Activated CD4-positive, alpha-beta T cell treated with anti-CD3 and anti-CD28 coated beads for 36 hours (primary cell): ENCODE measurements around the gene NDNF. TPM values are rescaled to one million over a fixed set of nuclear protein-coding genes. Genes with fewer than 3 reads are reported as not detected.

Source experiments
- ATAC-seq: fragments of 200-7000 bp; cut with Tn5 transposase; one replicate; pipeline ENCODE4 v1.10.0; 2021; ENCODE audit warnings: mild to moderate bottlenecking, moderate library complexity
- CTCF ChIA-PET: fragments of 350-600 bp; sonication (Branson Sonifier 250); formaldehyde crosslinking; loops from one replicate; lab custom pipeline; 2021; ENCODE audit warnings: antibody characterized with exemption; lab: Charles Lee
- POLR2A ChIA-PET: fragments of 350-600 bp; sonication (Branson Sonifier 250); formaldehyde crosslinking; loops from one replicate; lab custom pipeline; 2021; ENCODE audit warnings: antibody characterized with exemption, inconsistent platforms; lab: Charles Lee
- DNase-seq: peaks from one replicate; pipeline ENCODE4 v3.0.0-alpha.2; 2020
- H3K27ac Mint-ChIP-seq: one replicate; pipeline ENCODE4 v1.8.0; 2021; ENCODE audit warnings: mixed read lengths
- H3K27me3 Mint-ChIP-seq: one replicate; pipeline ENCODE4 v1.8.0; 2021; ENCODE audit warnings: mixed read lengths
- H3K36me3 Mint-ChIP-seq: one replicate; pipeline ENCODE4 v1.8.0; 2021; ENCODE audit warnings: low read depth, mixed read lengths
- H3K4me1 Mint-ChIP-seq: one replicate; pipeline ENCODE4 v1.8.0; 2021; ENCODE audit warnings: mixed read lengths
- H3K4me3 Mint-ChIP-seq: one replicate; pipeline ENCODE4 v1.8.0; 2021; ENCODE audit warnings: mild to moderate bottlenecking, moderate library complexity, mixed read lengths
- H3K9me3 Mint-ChIP-seq: one replicate; pipeline ENCODE4 v1.8.0; 2021; ENCODE audit warnings: low read depth, mixed read lengths
- intact Hi-C, 2 experiments: fragments of 100-400 bp; cut with DNase I in 1 of 2; cut with micrococcal nuclease in 1 of 2; formaldehyde crosslinking; loops; one replicate each; pipeline versions ENCODE4 v1.14.2 to v1.15.1; 2022 to 2024; cut with DNase I, micrococcal nuclease
- total RNA-seq, 2 experiments: library from RNA; stranded (reverse); gene quantifications; one replicate each; pipeline ENCODE4 v1.2.3, GENCODE V29; 2021

Gene NDNF
- under 1 TPM; 0.11 to 0.16 TPM for total RNA-seq

- Mint-ChIP-seq H3K27me3 (peaks cover 60% of the 10 kb centered on the region), H3K27ac (no peak within 1 kb of the TSS), H3K36me3 (no peaks in the 10 kb centered on the region), H3K4me3 (peak within 1 kb of the TSS; percentile 73), H3K4me1 (peaks cover 16% of the 10 kb centered on the region), H3K9me3 (no peaks in the 10 kb centered on the region)
- POLR2A ChIA-PET, result no interaction called here
- CTCF ChIA-PET, result interaction anchor here (0.6 to 1.6 kb wide), 3 partner anchors 9 to 39 kb away, joined by 3 to 6 read pairs (median 3); no protein-coding TSS in a partner anchor
- peak; percentile 72 for ATAC-seq
- DNase-seq, result peak; percentile 65
- intact Hi-C loops, result loop anchor here (1.0 to 10.0 kb wide), 3 partner anchors 31 to 1448 kb away; partner anchors contain the start of genes PDE5A (in 1 of the 2) and PRDM5 (in 1 of the 2)
Observed at GRCh38 chr4:121072224-121073003, at the start of gene NDNF. TSS of gene NDNF (minus strand) at chr4:121072535. CDS start at chr4:121045837, 26,698 bp downstream.

GRCh38 chr4:121119715-121120114 lies 47.4 kb upstream of the NDNF start:
- Mint-ChIP-seq H3K27me3 (no peaks in the 10 kb centered on the region), H3K4me1 (peaks cover 14% of the 10 kb centered on the region), H3K4me3 (no peak overlapping the region), H3K27ac (no peak overlapping the region), H3K36me3 (no peaks in the 10 kb centered on the region), H3K9me3 (no peaks in the 10 kb centered on the region)
- ATAC-seq (no peak), DNase-seq (no peak)
- POLR2A ChIA-PET, result interaction anchor here (0.7 kb wide), 1 partner anchor 402 kb away, joined by 4 read pairs; no protein-coding TSS in a partner anchor
- CTCF ChIA-PET, result interaction anchor here (1.3 to 2.4 kb wide), 6 partner anchors 10 to 73 kb away, joined by 3 to 11 read pairs (median 6); no protein-coding TSS in a partner anchor
- intact Hi-C loops, result no loop called here

- Mint-ChIP-seq H3K36me3 (no peaks in the 10 kb centered on the region), H3K27ac (no peak overlapping the region), H3K9me3 (no peaks in the 10 kb centered on the region), H3K4me3 (no peak overlapping the region), H3K27me3 (no peaks in the 10 kb centered on the region), H3K4me1 (peaks cover 22% of the 10 kb centered on the region)
- ATAC-seq, result no peak
- ChIA-PET POLR2A (no interaction called here), CTCF (interaction anchor here (0.6 to 2.4 kb wide), 9 partner anchors 9 to 342 kb away, joined by 3 to 11 read pairs (median 4); no protein-coding TSS in a partner anchor)
- intact Hi-C loops, result no loop called here
- no peak for DNase-seq
Observed at GRCh38 chr4:121118344-121118743, 46.0 kb upstream of the NDNF start.

GRCh38 chr4:121114756-121115155 lies 42.4 kb upstream of the NDNF start:
- DNase-seq (no peak), ATAC-seq (peak; percentile 83)
- H3K27ac Mint-ChIP-seq, result no peak overlapping the region
- intact Hi-C loops, result loop anchor here (1.0 to 5.0 kb wide), 4 partner anchors 17 to 193 kb away; no protein-coding TSS in a partner anchor
- H3K27me3 Mint-ChIP-seq, result no peaks in the 10 kb centered on the region
- no peaks in the 10 kb centered on the region for H3K9me3 Mint-ChIP-seq
- H3K4me3 Mint-ChIP-seq, result no peak overlapping the region
- ChIA-PET CTCF (no interaction called here), POLR2A (no interaction called here)
- no peaks in the 10 kb centered on the region for H3K36me3 Mint-ChIP-seq
- peaks cover 26% of the 10 kb centered on the region for H3K4me1 Mint-ChIP-seq

GRCh38 chr4:121112530-121112929 lies 40.2 kb upstream of the NDNF start:
- Mint-ChIP-seq H3K9me3 (no peaks in the 10 kb centered on the region), H3K36me3 (no peaks in the 10 kb centered on the region), H3K27me3 (no peaks in the 10 kb centered on the region), H3K4me1 (peaks cover 23% of the 10 kb centered on the region), H3K4me3 (no peak overlapping the region), H3K27ac (no peak overlapping the region)
- DNase-seq (no peak), ATAC-seq (no peak)
- CTCF ChIA-PET, result interaction anchor here (0.6 to 1.6 kb wide), 2 partner anchors 9 to 383 kb away, joined by 3 to 4 read pairs; no protein-coding TSS in a partner anchor
- intact Hi-C loops, result loop anchor here in 1 of 2 experiments (5.0 kb wide), 2 partner anchors 40 to 195 kb away; no protein-coding TSS in a partner anchor
- POLR2A ChIA-PET, result no interaction called here

GRCh38 chr4:121108557-121108956 lies 36.2 kb upstream of the NDNF start:
- DNase-seq (no peak), ATAC-seq (no peak)
- no peaks in the 10 kb centered on the region for H3K36me3 Mint-ChIP-seq
- H3K4me3 Mint-ChIP-seq, result no peak overlapping the region
- no peaks in the 10 kb centered on the region for H3K27me3 Mint-ChIP-seq
- H3K9me3 Mint-ChIP-seq, result peaks cover 2% of the 10 kb centered on the region
- no peak overlapping the region for H3K27ac Mint-ChIP-seq
- intact Hi-C loops, result no loop called here
- CTCF ChIA-PET, result interaction anchor here (0.6 to 2.8 kb wide), 2 partner anchors 11 to 952 kb away, joined by 3 to 11 read pairs; no protein-coding TSS in a partner anchor
- POLR2A ChIA-PET, result no interaction called here
- peaks cover 12% of the 10 kb centered on the region for H3K4me1 Mint-ChIP-seq

- H3K27ac Mint-ChIP-seq, result no peak overlapping the region
- peaks cover 2% of the 10 kb centered on the region for H3K9me3 Mint-ChIP-seq
- CTCF ChIA-PET, result no interaction called here
- no peaks in the 10 kb centered on the region for H3K27me3 Mint-ChIP-seq
- no peak overlapping the region for H3K4me3 Mint-ChIP-seq
- H3K36me3 Mint-ChIP-seq, result no peaks in the 10 kb centered on the region
- POLR2A ChIA-PET, result no interaction called here
- no peak for ATAC-seq
- H3K4me1 Mint-ChIP-seq, result peaks cover 8% of the 10 kb centered on the region
- intact Hi-C loops, result no loop called here
- DNase-seq, result no peak
Observed at GRCh38 chr4:121107507-121107906, 35.2 kb upstream of the NDNF start.

- CTCF ChIA-PET, result interaction anchor here (0.6 to 1.5 kb wide), 5 partner anchors 9 to 13 kb away, joined by 3 to 6 read pairs (median 4); no protein-coding TSS in a partner anchor
- no peak overlapping the region for H3K4me3 Mint-ChIP-seq
Observed at GRCh38 chr4:121100093-121100775, 27.9 kb upstream of the NDNF start.

GRCh38 chr4:121098266-121098665 lies 25.9 kb upstream of the NDNF start:
- Mint-ChIP-seq H3K9me3 (no peaks in the 10 kb centered on the region), H3K27ac (no peak overlapping the region), H3K36me3 (no peaks in the 10 kb centered on the region), H3K27me3 (no peaks in the 10 kb centered on the region), H3K4me3 (no peak overlapping the region), H3K4me1 (no peaks in the 10 kb centered on the region)
- DNase-seq (no peak), ATAC-seq (no peak)
- ChIA-PET CTCF (no interaction called here), POLR2A (no interaction called here)
- intact Hi-C loops, result no loop called here

More at GRCh38 chr4:121100093-121100775, 27.9 kb upstream of the NDNF start:
- POLR2A ChIA-PET, result no interaction called here
- Mint-ChIP-seq H3K4me1 (no peaks in the 10 kb centered on the region), H3K9me3 (no peaks in the 10 kb centered on the region), H3K27me3 (no peaks in the 10 kb centered on the region), H3K27ac (no peak overlapping the region), H3K36me3 (no peaks in the 10 kb centered on the region)
- ATAC-seq (no peak), DNase-seq (no peak)
- intact Hi-C loops, result no loop called here

GRCh38 chr4:121096629-121097028 lies 24.3 kb upstream of the NDNF start:
- Mint-ChIP-seq H3K9me3 (no peaks in the 10 kb centered on the region), H3K36me3 (no peaks in the 10 kb centered on the region), H3K27me3 (no peaks in the 10 kb centered on the region), H3K4me3 (no peak overlapping the region), H3K4me1 (no peaks in the 10 kb centered on the region), H3K27ac (no peak overlapping the region)
- intact Hi-C loops, result loop anchor here (1.0 to 2.0 kb wide), 5 partner anchors 174 to 1026 kb away; partner anchors contain the start of gene PRDM5 (in 1 of the 2)
- CTCF ChIA-PET, result interaction anchor here (1.0 kb wide), 1 partner anchor 83 kb away, joined by 3 read pairs; no protein-coding TSS in a partner anchor
- ATAC-seq (no peak), DNase-seq (no peak)
- POLR2A ChIA-PET, result no interaction called here

GRCh38 chr4:121096191-121096590 lies 23.9 kb upstream of the NDNF start:
- H3K9me3 Mint-ChIP-seq, result no peaks in the 10 kb centered on the region
- H3K36me3 Mint-ChIP-seq, result no peaks in the 10 kb centered on the region
- H3K4me1 Mint-ChIP-seq, result no peaks in the 10 kb centered on the region
- ATAC-seq (no peak), DNase-seq (no peak)
- no peak overlapping the region for H3K27ac Mint-ChIP-seq
- ChIA-PET POLR2A (no interaction called here), CTCF (interaction anchor here (1.0 to 1.4 kb wide), 3 partner anchors 83 to 941 kb away, joined by 3 to 4 read pairs (median 3); no protein-coding TSS in a partner anchor)
- intact Hi-C loops, result loop anchor here (1.0 to 2.0 kb wide), 5 partner anchors 173 to 1025 kb away; partner anchors contain the start of gene PRDM5 (in 1 of the 2)
- H3K27me3 Mint-ChIP-seq, result no peaks in the 10 kb centered on the region
- H3K4me3 Mint-ChIP-seq, result no peak overlapping the region
